ENCODE measurements around the gene MARVELD1.

GRCh38 chr10:97689559-97690020, 23.9 kb upstream of the MARVELD1 start:
- TF ChIP-seq EZH2 (IDR thresholded peaks at IDR 0.05; ENCODE audit: insufficient read depth, poor library complexity, severe bottlenecking): no peak
- no peak for TF ChIP-seq EZH2phosphoT487 (IDR thresholded peaks at IDR 0.05; ENCODE audit: insufficient read depth, low read depth)
